ENCODE results near the gene HDAC10. TPM values are rescaled to one million over a fixed set of nuclear protein-coding genes. Genes with fewer than 3 reads are reported as not detected.

HDAC10 gene
- total RNA-seq, 1 experiment from 2014 or later = 45.0 TPM

- TF ChIP-seq CTCF (conservative IDR thresholded peaks at IDR 0.05) = no peak
- Histone ChIP-seq H4K8ac (replicated peaks; ENCODE audit: insufficient read length, low read depth, low read length) (no peak overlapping the region), H2BK120ac (ENCODE audit: low read depth, low read length, poor library complexity, severe bottlenecking) (no peak overlapping the region), H2BK20ac (ENCODE audit: low read depth, low read length, poor library complexity, severe bottlenecking) (no peak overlapping the region), H4K91ac (ENCODE audit: insufficient read length, low read depth, low read length) (no peak overlapping the region), H2BK15ac (ENCODE audit: low read depth, low read length) (no peak overlapping the region), H3K4me2 (ENCODE audit: insufficient read depth, insufficient read length, low read length) (no peak overlapping the region), H3T11ph (ENCODE audit: low read length) (no peak overlapping the region), H3K79me1 (ENCODE audit: insufficient read depth, low read depth, low read length, poor library complexity, severe bottlenecking) (peaks cover 2% of the 10 kb centered on the region), H4K20me1 (ENCODE audit: control insufficient read depth, insufficient read depth, insufficient read length) (no peaks in the 10 kb centered on the region), H3K56ac (ENCODE audit: insufficient read length, low read depth, low read length) (no peak overlapping the region), H3K9me3 (ENCODE audit: control insufficient read depth, low read depth, low read length) (no peaks in the 10 kb centered on the region), H3K23me2 (ENCODE audit: insufficient read length, low read depth, low read length, poor library complexity, severe bottlenecking) (no peaks in the 10 kb centered on the region), H2BK12ac (ENCODE audit: insufficient read length, low read depth, low read length) (no peak overlapping the region), H3K4ac (ENCODE audit: low read depth, low read length) (no peak overlapping the region), H4K5ac (ENCODE audit: insufficient read length, low read depth, low read length) (no peak overlapping the region), H2AK5ac (ENCODE audit: insufficient read length, low read length) (no peak overlapping the region), H3K27me3 (ENCODE audit: insufficient read depth, low read length) (no peaks in the 10 kb centered on the region), H3K14ac (ENCODE audit: insufficient read depth, low read length) (no peak overlapping the region), H3K18ac (ENCODE audit: insufficient read length, low read depth, low read length) (no peak overlapping the region), H2AFZ (ENCODE audit: low read length) (no peak overlapping the region), H2BK5ac (ENCODE audit: insufficient read length, low read length) (no peak overlapping the region), H3K23ac (ENCODE audit: insufficient read length, low read depth, low read length) (no peak overlapping the region), H3K79me2 (ENCODE audit: insufficient read depth, low read length) (peaks cover 3% of the 10 kb centered on the region; the same call in 1 of the 2 replicates), H3K27ac (ENCODE audit: insufficient read length, low read depth, low read length) (no peak overlapping the region), H3K9ac (ENCODE audit: extremely low read depth, insufficient read length, low read length) (no peak overlapping the region), H3K4me1 (ENCODE audit: insufficient read depth, low read length) (no peaks in the 10 kb centered on the region)
- Mint-ChIP-seq H3K9me3 (no peaks in the 10 kb centered on the region; a peak in 1 of 5 replicates), H3K4me1 (peaks cover 9 to 10% of the 10 kb centered on the region in 2 experiments), H3K27ac (no peak overlapping the region), H3K4me3 (no peak overlapping the region), H3K27me3 (ENCODE audit: low read depth) (no peaks in the 10 kb centered on the region), H3K36me3 (ENCODE audit: insufficient read depth in 1 of 3, low read depth in 3 of 3) (peaks cover 8 to 28% (median 26%) of the 10 kb centered on the region in 3 experiments; a peak in 6 of 7 replicates)
- WGBS (ENCODE audit: extremely low coverage, insufficient read length, low lambda C conversion rate) = no CpG with 5 or more reads among the region's 57 CpGs
- DNase-seq = no peak
Observed at GRCh38 chr22:50289151-50289941, 38.3 kb upstream of the HDAC10 start.

All from H9 (cell line).